GM13976 (cell line): ENCODE measurements around the gene DSG3.

Source experiments
- DNase-seq: peaks from one replicate; pipeline ENCODE4 v3.0.0; 2012; ENCODE audit warnings: low spot score
- CTCF ChIP-seq: IDR thresholded peaks from 2 replicates; pipeline ENCODE4 v1.5.1; 2012; ENCODE audit warnings: borderline replicate concordance, mild to moderate bottlenecking; ENCODE audit not compliant: insufficient read depth; ENCODE audit errors: extremely low read depth, missing control alignments, control extremely low read depth
- in situ Hi-C: fragments of 300-500 bp; cut with MboI; formaldehyde crosslinking; loops from one replicate; pipeline ENCODE4 v1.12.0; 2022; ENCODE audit warnings: low sequenced_read_pairs, mixed read lengths, inconsistent platforms; ENCODE audit not compliant: unreplicated experiment

DSG3 gene

DNA sequence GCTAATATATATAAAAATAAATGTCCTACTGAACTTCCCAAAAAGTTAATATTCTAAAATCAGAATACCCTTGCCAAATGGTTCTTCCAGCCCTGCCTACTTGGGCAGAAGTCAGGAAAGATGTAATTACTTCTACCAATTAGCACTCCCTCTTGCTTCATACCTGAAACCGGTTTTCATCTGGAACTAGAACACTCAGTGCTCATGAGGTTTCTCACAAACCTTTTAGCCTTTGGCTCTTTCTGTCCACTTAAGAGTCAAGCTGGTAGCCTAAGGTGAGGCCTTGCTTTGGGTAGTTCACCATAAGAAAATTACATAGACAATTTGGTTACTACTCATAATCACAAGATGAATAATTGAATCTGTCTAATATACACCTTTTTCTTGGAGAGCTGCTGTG lies 4.1 kb downstream of the DSG3 start:
- no peak for DNase-seq
- TF ChIP-seq CTCF: no peak
- in situ Hi-C loops: no loop called here

DNA sequence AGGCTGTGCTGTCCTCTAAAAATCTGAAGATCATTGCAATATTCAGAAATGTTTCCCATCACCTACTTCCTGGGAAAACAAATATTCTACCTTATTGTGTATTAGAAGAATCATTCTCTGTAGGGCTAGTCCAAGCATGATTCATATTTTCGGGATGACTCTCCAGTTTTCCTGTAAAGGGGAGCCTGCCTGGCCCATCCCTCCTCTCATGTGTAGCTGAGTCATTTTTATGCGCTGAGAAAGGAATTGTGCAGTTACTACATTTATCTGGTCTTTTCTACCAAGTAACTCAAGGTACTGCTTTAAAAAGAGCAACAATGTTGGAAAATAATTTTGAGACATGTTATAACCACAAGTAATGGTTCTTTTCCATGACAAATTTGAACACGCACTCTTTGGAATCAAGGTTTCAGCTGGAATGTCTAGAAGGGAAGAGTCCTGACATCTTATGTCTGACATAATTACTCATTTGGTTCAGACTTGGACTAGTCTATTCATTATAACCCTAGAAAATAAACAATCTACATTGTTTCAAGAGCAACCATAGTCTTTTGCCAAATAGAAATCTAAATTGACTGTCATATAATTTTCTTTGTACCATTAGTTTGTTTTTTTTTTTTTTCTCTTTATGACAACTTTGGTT lies 6.6 kb downstream of the DSG3 start:
- DNase-seq: no peak
- in situ Hi-C loops: no loop called here
- no peak for TF ChIP-seq CTCF

DNA sequence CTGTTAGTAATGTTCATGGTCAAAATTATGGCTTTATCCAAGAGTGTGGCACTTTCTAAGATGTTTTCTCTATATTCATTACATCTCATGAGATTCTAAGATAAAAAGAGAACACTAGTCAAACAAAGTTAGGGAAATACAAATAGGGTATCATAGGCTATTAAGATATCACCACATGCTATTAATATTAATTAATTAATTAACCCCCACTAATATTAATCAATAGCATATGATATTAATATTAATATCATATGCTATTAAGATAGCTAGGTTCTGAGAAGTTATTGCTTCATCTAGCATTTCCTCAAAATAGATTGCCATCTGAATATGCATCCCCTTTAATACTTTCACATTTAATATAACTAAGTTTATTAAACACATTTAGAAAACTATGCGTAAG lies 22.1 kb downstream of the DSG3 start:
- DNase-seq: no peak
- no peak for TF ChIP-seq CTCF
- in situ Hi-C loops: no loop called here

GRCh38 chr18:31478688-31479087 lies 31.1 kb downstream of the DSG3 start:
- TF ChIP-seq CTCF: no peak
- in situ Hi-C loops: no loop called here
- DNase-seq: no peak

DNA sequence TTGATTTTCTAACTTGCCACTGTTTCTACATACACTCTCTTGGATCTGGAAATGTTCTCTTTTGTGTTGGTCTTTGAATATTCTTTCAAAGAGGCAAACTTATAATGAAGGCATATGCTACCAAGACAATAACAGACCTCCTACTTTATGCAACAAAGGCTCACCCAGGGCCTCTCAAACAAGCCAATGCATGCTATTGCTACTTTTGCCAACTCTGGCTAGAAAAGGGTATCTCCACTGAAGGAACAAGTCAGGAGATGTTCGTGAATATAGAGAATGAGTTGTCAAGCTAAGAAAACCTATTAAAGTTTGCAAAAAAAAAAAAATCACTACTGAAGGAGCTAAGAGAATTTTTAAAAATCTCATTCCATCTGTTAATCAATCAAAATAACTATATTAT lies 34.5 kb downstream of the DSG3 start:
- no peak for DNase-seq
- no peak for TF ChIP-seq CTCF
- in situ Hi-C loops: no loop called here

DNA sequence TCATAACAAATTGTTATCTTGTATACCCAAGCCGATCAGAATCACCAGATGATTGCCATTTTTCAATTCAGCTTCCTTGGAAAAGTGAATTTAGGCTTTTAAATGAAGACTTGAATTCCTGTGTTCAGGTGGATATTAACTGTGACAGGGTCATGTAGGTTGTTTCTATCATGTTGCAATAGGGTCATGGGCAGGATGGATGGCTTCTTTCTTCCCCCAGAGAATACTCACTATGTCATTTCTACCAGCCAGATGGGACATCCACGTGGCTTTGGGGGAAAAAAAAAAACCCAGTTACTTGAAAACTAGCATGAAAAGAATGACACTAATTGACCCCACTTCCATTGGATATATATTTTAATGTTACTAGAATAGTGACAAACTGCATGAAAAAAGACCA lies 35.9 kb downstream of the DSG3 start:
- TF ChIP-seq CTCF: no peak
- DNase-seq: no peak
- in situ Hi-C loops: no loop called here
